ENCODE measurements around the gene RHOXF2.

Gene RHOXF2

GRCh38 chrX:120200851-120201250 is 42.4 kb downstream of the RHOXF2 start:
- TF ChIP-seq, protein P1, sequence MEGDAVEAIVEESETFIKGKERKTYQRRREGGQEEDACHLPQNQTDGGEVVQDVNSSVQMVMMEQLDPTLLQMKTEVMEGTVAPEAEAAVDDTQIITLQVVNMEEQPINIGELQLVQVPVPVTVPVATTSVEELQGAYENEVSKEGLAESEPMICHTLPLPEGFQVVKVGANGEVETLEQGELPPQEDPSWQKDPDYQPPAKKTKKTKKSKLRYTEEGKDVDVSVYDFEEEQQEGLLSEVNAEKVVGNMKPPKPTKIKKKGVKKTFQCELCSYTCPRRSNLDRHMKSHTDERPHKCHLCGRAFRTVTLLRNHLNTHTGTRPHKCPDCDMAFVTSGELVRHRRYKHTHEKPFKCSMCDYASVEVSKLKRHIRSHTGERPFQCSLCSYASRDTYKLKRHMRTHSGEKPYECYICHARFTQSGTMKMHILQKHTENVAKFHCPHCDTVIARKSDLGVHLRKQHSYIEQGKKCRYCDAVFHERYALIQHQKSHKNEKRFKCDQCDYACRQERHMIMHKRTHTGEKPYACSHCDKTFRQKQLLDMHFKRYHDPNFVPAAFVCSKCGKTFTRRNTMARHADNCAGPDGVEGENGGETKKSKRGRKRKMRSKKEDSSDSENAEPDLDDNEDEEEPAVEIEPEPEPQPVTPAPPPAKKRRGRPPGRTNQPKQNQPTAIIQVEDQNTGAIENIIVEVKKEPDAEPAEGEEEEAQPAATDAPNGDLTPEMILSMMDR (conservative IDR thresholded peaks at IDR 0.05; ENCODE audit: low read depth, low read length) = no peak
- no peaks in the 10 kb centered on the region for H3K36me3 ChIP-seq (ENCODE audit: insufficient read depth)
- H2AFZ ChIP-seq (ENCODE audit: low read depth) = no peak overlapping the region
- H3K9ac ChIP-seq = no peak overlapping the region
- H3K79me2 ChIP-seq (ENCODE audit: insufficient read depth, low read depth) = no peaks in the 10 kb centered on the region
- no peak overlapping the region for H3K4me2 ChIP-seq
- no peak overlapping the region for H3K27ac ChIP-seq
- no peaks in the 10 kb centered on the region for H4K20me1 ChIP-seq (ENCODE audit: insufficient read depth)
- no peaks in the 10 kb centered on the region for H3K4me1 ChIP-seq (ENCODE audit: low read depth, poor library complexity, severe bottlenecking)
- H3K27me3 ChIP-seq (ENCODE audit: insufficient read depth, low read depth) = no peaks in the 10 kb centered on the region
- H3K4me3 ChIP-seq (IDR thresholded peaks at IDR 0.05; ENCODE audit: insufficient read depth, low read depth, low read length) = no peak overlapping the region

DNA sequence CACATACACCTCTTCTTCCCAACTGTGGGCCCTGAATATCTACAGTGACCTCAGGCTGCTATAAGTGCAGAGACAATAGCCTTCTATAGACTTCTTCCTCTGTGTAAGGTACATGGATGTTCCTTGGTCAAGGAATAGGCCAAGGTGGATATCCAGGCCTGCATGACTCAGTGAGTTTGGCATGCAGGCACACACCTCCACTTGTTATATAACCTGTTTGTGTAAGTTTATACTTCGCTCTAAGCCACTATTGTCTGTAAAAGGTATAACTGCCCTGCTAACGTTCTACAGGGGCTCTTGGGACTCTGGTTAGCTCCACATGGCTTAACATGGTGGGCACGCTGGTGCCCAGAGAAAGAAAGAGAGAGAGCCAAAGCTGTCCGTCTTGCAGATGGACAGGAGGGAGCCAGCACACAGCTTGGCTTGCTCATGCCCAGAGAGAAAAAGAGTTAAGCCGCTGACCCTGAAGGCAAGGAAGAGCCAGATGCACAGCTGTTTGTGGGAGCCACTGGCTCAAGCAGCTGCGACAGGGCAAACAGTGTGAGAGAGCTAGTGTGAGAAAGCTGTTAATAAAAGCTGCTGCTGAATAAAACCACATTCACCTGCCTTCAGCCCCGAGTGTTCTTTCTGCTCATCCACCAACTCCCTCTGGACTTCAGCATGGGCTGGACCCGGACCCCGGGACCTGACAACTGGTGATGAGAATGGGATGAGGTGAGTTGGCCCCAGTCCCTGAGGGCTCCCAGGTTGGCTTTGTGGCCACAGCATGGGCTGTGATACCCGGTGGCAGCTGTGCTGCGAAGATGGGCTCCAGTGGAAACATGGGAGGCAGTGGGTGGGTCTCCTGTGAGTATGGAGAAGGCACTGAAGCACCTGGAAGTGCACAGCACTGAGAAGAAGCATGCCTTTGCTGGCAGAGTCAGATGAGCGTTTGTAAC is 47.7 kb downstream of the RHOXF2 start:
- H3K27me3 ChIP-seq (ENCODE audit: insufficient read depth, low read depth) = no peaks in the 10 kb centered on the region
- no peaks in the 10 kb centered on the region for H3K4me1 ChIP-seq (ENCODE audit: low read depth, poor library complexity, severe bottlenecking)
- H2AFZ ChIP-seq (ENCODE audit: low read depth) = no peak overlapping the region
- no peak overlapping the region for H3K4me2 ChIP-seq
- H3K27ac ChIP-seq = no peak overlapping the region
- H4K20me1 ChIP-seq (ENCODE audit: insufficient read depth) = no peaks in the 10 kb centered on the region
- H3K36me3 ChIP-seq (ENCODE audit: insufficient read depth) = no peaks in the 10 kb centered on the region
- H3K4me3 ChIP-seq (IDR thresholded peaks at IDR 0.05; ENCODE audit: insufficient read depth, low read depth, low read length) = no peak overlapping the region
- H3K79me2 ChIP-seq (ENCODE audit: insufficient read depth, low read depth) = no peaks in the 10 kb centered on the region
- TF ChIP-seq, protein P1 (conservative IDR thresholded peaks at IDR 0.05; ENCODE audit: low read depth, low read length) = no peak
- no peak overlapping the region for H3K9ac ChIP-seq

- H2AFZ ChIP-seq (ENCODE audit: low read depth) = no peak overlapping the region
- H3K4me3 ChIP-seq (IDR thresholded peaks at IDR 0.05; ENCODE audit: insufficient read depth, low read depth, low read length) = no peak overlapping the region
- H3K27me3 ChIP-seq (ENCODE audit: insufficient read depth, low read depth) = no peaks in the 10 kb centered on the region
- H3K4me2 ChIP-seq = no peak overlapping the region
- H4K20me1 ChIP-seq (ENCODE audit: insufficient read depth) = no peaks in the 10 kb centered on the region
- no peak overlapping the region for H3K27ac ChIP-seq
- H3K4me1 ChIP-seq (ENCODE audit: low read depth, poor library complexity, severe bottlenecking) = no peaks in the 10 kb centered on the region
- no peaks in the 10 kb centered on the region for H3K36me3 ChIP-seq (ENCODE audit: insufficient read depth)
- no peak overlapping the region for H3K9ac ChIP-seq
- no peaks in the 10 kb centered on the region for H3K79me2 ChIP-seq (ENCODE audit: insufficient read depth, low read depth)
- TF ChIP-seq, protein P1 (conservative IDR thresholded peaks at IDR 0.05; ENCODE audit: low read depth, low read length) = no peak
These were observed 48.7 kb downstream of the RHOXF2 start for GRCh38 chrX:120207009-120207605.

DNA sequence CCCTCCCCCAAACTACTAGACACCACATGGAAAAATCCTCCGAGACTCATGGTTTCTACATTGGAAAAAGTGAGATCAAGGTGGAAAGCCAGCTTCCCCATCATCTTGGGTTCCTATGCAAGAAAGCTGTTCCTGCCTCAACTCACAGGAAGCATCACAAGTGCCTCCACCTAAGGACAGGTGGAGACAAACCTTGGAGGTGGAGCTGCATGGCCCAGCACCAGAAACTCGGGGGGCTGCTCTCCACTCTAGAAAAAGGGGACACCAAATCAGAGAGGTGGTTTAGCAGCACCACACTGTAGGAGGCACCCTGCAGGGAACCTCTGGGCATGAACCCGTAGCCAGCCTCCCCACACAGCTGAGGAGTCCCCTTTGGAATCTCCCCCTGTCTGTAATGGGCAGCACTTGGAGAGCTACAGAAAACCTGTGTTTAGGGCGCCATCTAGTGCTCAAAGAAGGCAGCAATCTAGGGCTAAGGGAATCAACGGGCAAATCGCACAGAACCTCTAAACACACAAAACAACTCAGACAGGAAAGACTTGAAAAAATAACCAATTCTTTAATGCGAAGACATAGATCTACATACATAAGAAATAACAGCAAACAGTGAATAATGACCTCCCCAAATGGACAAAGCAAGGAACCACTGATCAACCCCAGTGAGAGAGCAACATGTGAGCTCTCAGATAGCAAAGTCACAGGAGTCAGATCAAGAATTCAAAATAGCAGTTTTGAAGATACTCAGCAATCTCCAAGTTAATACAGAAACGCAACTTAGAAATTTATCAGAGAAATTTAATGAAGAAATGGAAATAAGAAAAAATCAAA is 55.2 kb downstream of the RHOXF2 start:
- no peaks in the 10 kb centered on the region for H3K79me2 ChIP-seq (ENCODE audit: insufficient read depth, low read depth)
- no peaks in the 10 kb centered on the region for H3K36me3 ChIP-seq (ENCODE audit: insufficient read depth)
- H3K4me2 ChIP-seq = no peak overlapping the region
- TF ChIP-seq, protein P1 (conservative IDR thresholded peaks at IDR 0.05; ENCODE audit: low read depth, low read length) = peak; percentile 80
- no peak overlapping the region for H2AFZ ChIP-seq (ENCODE audit: low read depth)
- no peak overlapping the region for H3K27ac ChIP-seq
- H3K9ac ChIP-seq = no peak overlapping the region
- H3K27me3 ChIP-seq (ENCODE audit: insufficient read depth, low read depth) = no peaks in the 10 kb centered on the region
- H4K20me1 ChIP-seq (ENCODE audit: insufficient read depth) = no peaks in the 10 kb centered on the region
- H3K4me1 ChIP-seq (ENCODE audit: low read depth, poor library complexity, severe bottlenecking) = no peaks in the 10 kb centered on the region
- no peak overlapping the region for H3K4me3 ChIP-seq (IDR thresholded peaks at IDR 0.05; ENCODE audit: insufficient read depth, low read depth, low read length)
